ENCODE measurements around the gene SLC43A3.
"Not testable (repeated sequence)": the region's sequence is repeated elsewhere in the genome, so short reads cannot be mapped to it uniquely, and the experiment has no call there.

The SLC43A3 gene

GRCh38 chr11:57459164-57460021 is 32.5 kb upstream of the SLC43A3 start:
- DNase-seq: peak; percentile 44

- DNase-seq: peak; percentile 76
These were observed 31.7 kb upstream of the SLC43A3 start for GRCh38 chr11:57458410-57459163.

DNA sequence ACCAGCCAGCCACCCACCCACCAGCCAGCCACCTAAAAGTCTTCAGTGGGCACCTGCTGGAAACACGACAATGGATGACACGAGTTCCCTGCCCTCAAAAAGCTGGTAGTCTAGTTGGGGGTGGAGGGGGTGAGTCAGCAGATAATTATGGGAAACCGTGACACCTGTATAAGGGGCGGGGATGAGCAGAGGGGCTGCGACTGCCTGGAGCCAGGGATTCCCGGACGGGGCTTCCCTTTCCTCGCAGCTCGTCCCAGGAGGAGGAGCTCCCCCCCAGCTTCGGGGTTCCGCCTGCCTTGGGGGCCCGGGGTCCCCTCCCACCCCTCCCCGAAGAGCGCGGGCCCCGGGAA is 31.1 kb upstream of the SLC43A3 start:
- no peak for DNase-seq

DNA sequence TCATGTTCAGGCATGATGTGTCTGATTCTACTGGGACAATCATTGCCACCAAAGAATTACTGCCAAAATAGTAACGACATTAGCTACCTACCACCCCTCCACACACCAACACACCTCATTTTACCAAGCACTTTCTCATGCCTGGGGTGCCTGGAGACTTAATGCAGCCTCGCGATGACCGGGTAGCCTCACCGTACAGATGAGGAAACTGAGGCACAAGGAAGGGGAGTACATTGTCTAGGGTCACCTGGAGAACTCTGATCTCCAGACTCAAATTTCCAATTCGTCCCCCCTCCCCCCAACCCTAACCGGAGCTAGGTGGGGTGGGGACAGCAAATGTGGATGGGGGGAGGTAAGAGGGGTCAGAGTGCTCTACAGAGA is 30.7 kb upstream of the SLC43A3 start:
- DNase-seq: no peak

DNA sequence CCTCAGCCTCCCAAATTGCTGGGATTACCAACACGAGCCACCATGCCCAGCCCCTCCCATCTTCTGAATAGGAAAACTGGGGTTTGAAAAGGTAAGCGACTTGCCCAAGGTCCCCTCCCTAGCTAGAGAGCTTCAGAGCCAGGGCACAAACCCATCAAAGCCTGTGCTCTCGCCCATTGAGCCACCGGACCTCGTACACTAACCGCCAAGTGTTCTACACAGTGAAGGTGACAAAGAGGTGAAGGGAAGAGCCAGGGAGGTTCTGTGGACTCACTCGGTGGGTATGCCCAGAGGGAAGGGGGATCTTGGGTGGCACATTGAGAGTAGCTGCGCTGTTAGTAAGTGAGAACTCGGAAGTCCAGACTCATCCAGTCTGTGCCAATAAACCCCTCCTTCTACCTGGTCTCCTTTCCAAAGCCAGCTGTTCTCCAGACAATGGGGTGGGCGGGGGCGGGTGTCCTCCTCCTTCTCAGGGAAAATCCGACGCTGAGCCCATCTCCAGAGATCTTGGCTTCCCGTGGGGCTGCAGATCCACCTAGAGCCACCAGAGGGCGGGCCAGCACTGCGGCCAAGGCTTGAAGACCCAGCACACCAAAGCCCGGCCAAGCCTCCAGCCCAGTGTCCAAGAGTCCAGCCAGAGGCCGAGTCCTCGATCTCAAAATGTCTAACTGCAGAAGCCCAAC is 30.2 kb upstream of the SLC43A3 start:
- DNase-seq: peak; percentile 86

DNA sequence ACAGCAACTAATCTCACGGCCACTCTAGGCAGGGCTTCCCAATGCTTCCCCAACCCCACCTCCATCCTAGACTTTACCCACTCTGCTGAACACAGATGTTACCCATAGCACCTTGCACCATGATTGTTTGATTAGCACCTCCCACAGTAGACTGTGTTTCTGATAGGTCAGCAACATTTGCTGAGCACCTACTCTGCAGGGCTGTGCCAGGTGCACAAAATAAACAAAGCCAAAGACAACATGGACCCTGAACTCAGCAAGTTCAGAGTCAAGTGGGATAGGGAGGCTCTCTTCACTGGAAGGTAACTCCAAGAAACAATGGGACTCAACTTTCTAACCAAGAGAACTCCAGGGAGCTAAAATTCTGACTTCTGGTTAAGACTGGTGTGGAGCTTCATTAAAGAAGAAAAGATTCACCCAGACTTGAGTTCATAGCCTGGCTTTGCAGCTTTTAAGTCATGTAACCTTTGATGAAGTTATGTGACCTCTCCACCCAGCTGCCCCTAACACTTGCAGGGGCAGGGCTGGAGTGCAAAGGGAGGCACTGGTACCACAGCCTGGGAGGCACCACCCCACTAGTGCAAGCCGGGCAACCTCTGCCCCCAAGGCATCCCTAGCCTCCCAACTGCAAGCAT is 26.7 kb upstream of the SLC43A3 start:
- no peak for DNase-seq

DNA sequence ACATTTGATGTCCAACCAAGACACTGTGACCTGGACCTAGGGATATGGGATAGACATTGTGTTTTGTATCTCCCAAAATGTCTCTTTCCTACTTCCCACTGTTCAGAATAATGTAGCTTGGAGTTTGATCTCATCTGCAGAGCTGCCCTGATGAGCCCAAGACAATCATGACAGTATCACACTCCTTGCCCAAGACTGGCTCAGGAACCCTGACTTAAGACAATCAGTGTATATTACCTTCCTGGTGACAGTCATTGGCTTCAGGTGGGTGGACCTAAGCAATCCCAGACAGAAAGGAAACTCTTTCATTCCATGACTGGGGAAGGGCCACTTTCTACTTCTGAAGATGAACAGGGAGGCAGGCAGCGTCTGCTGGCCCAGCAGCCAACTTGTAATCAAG is 19.1 kb upstream of the SLC43A3 start:
- DNase-seq: no peak

GRCh38 chr11:57445122-57445394 is 18.1 kb upstream of the SLC43A3 start:
- not testable (repeated sequence) for DNase-seq

DNA sequence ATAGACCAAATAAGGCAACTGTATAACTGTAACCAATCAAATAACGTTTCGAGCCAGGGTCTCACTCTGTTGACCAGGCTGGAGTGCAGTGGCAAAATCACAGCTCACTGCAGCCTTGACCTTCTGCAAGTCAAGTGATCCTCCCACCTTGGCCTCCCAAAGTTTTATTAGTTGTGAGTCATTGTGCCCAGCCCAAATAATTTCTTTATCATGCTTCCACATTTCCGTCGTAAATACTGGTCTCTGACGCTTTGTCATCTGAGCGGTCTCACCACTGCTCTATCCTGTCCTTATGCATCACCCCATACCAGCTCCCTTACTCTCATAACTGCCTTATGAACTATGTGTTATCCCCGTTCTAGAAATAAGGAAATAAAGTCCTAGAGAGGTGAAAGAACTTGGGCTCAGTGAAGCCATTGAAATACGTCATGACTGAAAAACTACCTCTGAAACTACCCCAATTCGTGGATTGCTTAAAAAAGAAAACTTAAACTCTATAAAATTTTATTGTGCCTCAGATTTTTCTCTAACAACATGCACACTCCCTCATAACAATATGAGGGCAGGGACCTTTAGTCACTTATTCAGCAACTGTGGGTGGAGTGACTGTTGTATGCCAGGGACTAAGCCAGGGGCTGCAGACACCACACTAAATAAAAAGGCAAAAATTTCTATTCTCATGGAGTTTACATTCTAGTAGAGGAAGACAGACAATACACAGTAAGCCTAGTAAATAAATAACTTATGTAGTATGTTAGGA is 17.6 kb upstream of the SLC43A3 start:
- DNase-seq: peak; percentile 71

DNA sequence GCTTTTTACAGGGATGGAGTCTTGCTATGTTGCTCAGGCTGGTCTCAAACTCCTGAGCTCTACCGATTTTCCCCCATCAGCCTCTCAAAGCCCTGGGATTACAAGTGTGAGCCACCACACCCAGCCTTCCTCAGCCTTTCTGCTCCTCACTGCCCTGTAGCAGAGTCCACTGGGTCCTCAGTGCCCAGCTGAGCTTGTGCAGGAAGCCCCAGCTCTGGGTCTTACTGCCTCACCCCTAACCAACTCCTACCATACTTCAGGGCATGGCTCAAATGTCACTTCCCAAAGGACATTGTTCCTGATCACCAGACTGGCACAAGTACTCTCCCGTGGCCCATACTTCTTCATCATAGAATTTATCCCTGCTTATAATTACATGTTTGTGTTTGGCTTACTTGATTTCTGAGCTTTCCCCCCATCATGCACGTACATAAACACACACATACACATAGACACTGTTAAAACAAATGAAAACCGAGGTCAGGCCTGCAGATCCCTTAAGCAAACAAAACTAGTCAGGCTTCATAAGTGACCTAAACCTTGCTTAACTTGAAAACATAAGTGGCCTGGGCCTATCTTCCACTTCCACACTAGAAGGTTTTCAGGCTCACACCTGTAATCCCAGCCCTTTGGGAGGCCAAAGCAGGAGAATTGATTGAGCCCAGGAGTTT is 14.0 kb upstream of the SLC43A3 start:
- DNase-seq: no peak

DNA sequence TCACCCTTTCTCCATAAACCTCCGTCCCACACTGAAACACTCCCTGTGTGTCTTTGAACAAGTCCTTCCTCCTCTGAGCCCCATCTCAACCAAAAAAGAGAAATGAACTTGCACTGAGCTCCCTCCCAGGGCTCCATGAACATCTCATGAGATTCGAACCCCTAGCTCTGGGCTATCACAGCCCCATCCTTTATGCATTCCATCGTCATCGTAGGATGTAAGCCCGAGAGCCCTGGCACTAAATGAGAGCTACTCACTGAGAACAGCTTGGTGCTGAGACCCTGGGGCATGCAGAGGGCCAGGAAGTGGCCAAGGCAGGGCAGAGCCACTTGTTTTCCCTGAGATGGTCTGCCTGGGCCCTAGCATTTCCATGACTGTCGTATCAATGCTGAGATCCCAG is 12.9 kb upstream of the SLC43A3 start:
- no peak for DNase-seq

DNA sequence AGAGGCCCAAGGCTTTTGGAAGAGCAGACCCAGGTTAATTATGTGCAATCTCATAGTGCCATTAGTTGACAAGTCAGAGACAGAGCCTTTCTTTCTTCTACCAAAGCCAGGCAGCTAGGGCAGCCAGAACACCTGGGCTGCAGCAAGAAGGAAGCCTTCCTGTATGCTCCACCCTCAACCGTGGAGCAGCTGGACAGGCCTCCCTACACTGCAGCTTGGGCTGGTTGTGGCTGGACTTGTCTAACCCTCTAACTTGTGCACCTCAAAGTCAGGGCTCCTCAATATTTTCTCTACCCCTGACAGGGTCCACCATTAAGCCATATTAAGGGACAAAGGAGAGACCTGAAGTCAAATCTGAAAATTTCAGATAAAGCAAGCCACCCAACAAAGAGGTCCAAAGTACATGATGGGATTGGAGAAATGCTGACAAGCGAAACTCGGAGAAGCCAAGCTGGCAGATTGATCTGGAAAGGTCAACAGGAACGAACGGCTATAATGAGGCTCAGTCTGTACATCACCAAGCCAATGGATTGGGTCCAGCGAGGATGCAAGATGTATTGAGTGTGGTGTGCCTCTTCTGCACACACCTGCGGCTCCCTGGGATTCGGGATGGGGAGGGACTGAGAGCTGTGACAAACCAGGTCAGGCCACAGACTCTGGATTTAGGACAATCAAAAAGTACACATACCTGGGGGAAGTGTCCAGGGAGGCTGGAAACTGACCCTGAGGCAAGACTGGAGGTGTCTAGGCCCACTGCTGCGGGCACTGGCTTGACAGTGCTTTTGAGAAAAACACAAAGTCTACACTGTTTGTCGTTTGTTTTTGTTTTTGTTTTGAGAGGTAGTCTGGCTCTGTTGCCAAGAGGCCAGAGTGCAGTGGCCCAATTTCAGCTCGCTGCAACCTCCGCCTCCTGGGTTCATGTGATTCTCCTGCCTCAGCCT is 11.7 kb upstream of the SLC43A3 start:
- DNase-seq: no peak

GRCh38 chr11:57436031-57436430 is 9.1 kb upstream of the SLC43A3 start:
- DNase-seq: no peak

DNA sequence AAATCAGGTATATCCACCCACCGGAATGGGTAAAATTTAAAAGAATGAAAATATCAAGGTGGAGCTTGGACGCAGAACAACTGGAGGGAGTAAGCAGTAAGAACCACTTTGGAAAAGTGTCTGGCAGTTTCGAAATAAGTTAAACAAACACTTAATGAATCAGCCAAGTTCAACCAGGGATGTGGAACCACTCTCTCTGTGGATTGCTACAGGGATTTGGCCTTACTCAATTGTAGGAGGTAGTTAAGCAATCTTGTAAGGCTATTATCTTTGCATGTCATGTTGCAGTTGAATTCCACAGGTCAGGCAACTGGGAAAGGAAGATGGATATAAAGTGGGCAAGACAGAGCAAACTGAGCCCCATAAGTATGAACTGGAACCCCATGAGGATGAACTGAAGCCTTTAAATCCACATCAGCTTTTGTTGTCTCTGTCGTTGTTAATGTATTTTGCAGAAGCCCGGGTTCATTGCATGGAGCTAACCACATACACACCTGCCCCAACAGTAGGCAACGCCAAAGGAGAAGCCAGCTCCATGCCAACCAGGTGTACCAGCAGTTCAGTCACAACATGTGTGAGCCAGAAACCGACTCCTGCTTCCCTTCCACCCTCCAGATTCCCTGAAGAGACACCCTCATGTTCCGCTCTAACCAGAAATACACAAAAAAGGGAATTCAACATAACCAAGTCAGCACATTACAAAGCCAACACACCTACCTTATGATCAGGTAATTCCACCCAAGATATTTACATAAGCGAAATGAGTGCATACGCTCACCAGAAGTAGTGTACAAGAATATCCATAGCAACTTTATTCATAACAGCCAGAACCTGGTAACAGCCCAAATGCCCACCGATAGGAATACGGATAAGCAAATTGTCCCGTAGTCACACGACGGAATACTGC is 8.0 kb upstream of the SLC43A3 start:
- no peak for DNase-seq

DNA sequence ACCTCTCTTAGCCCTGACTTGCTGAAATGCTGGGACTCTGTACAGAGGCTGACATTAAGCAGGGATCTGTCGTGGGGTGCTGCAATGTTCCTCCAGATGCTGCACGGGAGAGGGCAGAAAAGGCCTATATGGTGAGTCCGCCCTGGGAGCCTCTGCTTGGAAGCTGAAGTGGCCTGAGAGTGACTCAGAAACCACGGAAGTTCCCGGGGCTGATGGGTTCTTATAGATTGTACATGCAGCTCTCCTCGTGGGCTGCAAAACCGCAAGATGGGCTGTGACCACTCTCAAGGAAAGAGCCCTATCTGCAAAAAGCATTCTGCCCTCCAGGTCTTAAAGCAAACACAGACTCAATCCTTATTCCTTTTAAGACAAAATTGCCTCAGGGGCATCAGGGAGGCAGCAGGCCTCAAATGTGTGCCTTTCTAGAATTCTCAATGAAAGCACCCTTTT is 5.8 kb upstream of the SLC43A3 start:
- DNase-seq: peak; percentile 99

GRCh38 chr11:57432149-57432561 is 5.2 kb upstream of the SLC43A3 start:
- no peak for DNase-seq

DNA sequence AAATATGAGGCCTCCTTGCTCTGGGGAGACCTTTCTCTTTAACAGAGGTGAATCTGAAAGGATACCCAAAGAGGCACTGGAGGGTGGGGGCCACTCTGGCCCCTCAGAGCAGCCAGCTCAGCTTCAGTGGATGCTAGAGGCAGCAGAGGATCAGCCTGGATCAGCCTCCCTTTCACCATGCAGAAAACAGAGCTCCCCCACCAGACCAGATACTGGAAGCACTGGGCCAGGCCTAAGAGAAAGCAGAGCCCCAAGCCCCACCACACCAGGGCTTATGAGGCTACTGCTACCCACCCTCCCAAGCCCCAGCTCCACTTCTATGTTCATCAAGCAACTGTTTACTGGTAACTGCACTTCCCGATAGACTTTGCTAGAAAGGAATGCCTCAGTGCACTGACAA is 4.0 kb upstream of the SLC43A3 start:
- DNase-seq: peak; percentile 57

- no peak for DNase-seq
These were observed 3.0 kb upstream of the SLC43A3 start for GRCh38 chr11:57429946-57430345.

DNA sequence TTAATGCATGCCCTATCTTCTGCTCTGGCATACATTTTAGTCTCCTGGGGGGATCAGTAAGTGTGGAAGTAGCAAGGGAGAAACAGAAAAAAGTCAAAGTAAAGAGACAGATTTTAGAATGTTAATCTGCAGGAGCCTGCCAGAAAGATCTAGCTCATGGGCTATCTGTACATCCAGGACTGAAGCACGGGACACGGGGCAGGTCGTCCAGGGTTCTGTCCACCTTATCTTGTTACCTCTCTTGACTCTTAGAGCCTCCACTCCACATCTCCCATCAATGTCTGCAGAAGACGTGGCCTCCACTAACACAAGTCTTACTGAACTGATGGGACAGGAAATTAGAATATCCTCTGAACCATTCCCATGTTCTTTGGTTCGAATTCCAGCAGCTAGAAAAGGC is 1.7 kb upstream of the SLC43A3 start:
- no peak for DNase-seq

- no peak for DNase-seq
These were observed 784 bp upstream of the SLC43A3 start for GRCh38 chr11:57427727-57428082.
